Gastrocnemius medialis (tissue), 4 donors: ENCODE results near the gene SERTAD3. TPM values are rescaled to one million over a fixed set of nuclear protein-coding genes. Genes with fewer than 3 reads are reported as not detected.

ENCODE experiments used
- ATAC-seq, 2 donors: fragments of 150-250 bp; one replicate each; pipeline ENCODE4 v1.9.1; 2016
- DNase-seq, 2 donors: peaks; one replicate each; pipeline ENCODE4 v3.0.0-alpha.2; 2019
- H3K27ac ChIP-seq, 4 donors: fragments of 200-600 bp; sonication (generic); 1 replicate in 1 of 4; 2 replicates in 3 of 4; pipeline ENCODE4 v1.5.1; 2016 to 2018; ENCODE audit warnings: mild to moderate bottlenecking in 2 of 4, moderate library complexity in 1 of 4
- H3K27me3 ChIP-seq, 3 donors: fragments of 200-600 bp; sonication (generic) in 2 of 3; 1 replicate in 1 of 3; 2 replicates in 2 of 3; pipeline versions ENCODE4 v1.5.1 to v1.6.0; 2016 to 2019; ENCODE audit warnings: mild to moderate bottlenecking in 1 of 3, moderate library complexity in 1 of 3
- H3K36me3 ChIP-seq, 2 donors: fragments of 200-600 bp; sonication (generic) in 1 of 2; one replicate each; pipeline ENCODE4 v1.5.1; 2017 to 2018
- H3K4me1 ChIP-seq, 2 donors: fragments of 200-600 bp; sonication (generic) in 1 of 2; one replicate each; pipeline ENCODE4 v1.5.1; 2016 to 2017; ENCODE audit warnings: mild to moderate bottlenecking in 2 of 2
- H3K4me3 ChIP-seq, 4 donors: fragments of 200-600 bp; sonication (generic) in 3 of 4; 1 replicate in 1 of 4; 2 replicates in 3 of 4; pipeline ENCODE4 v1.5.1; 2016 to 2019; ENCODE audit warnings: mild to moderate bottlenecking in 2 of 4
- H3K9me3 ChIP-seq, 3 donors: fragments of 200-600 bp; sonication (generic) in 2 of 3; 1 replicate in 1 of 3; 2 replicates in 2 of 3; pipeline ENCODE4 v1.5.1; 2016 to 2019
- POLR2A ChIP-seq, 2 donors: fragments of 450-650 bp; IDR thresholded peaks; one replicate each; pipeline ENCODE4 v1.6.1; 2017; ENCODE audit warnings: antibody characterized with exemption in 2 of 2, mild to moderate bottlenecking in 2 of 2, moderate library complexity in 2 of 2
- in situ Hi-C, 4 donors: fragments of 200-750 bp; cut with MboI; loops; one replicate each; pipeline versions ENCODE4 v1.15.0 to v1.8.0; 2017; ENCODE audit warnings: low sequenced_read_pairs in 4 of 4
- intact Hi-C: fragments of 100-400 bp; cut with DNase I; formaldehyde crosslinking; loops from one replicate; pipeline ENCODE4 v1.15.1; 2023; ENCODE audit warnings: low total_unique reads
- total RNA-seq, 4 donors: library from RNA; depleted of rRNA; stranded (reverse); fragments of >200 nt; gene quantifications; one replicate each; pipeline versions ENCODE4 v1.1.0 to v1.2.3, GENCODE V29; 2016
- TF ChIP-seq, protein P1 (sequence below), 5 experiments: fragments of 450-650 bp in 3 of 5; fragments of 200-600 bp in 2 of 5; sonication (generic) in 2 of 5; IDR thresholded peaks in 4 of 5; conservative IDR thresholded peaks in 1 of 5; 1 replicate in 4 of 5; 2 replicates in 1 of 5; pipeline ENCODE4 v1.5.1; 2016 to 2019; ENCODE audit warnings: antibody characterized with exemption in 5 of 5, mild to moderate bottlenecking in 3 of 5, moderate library complexity in 3 of 5

Gene SERTAD3
- total RNA-seq, 4 donors from 2014 or later = 12.7 to 24.4 (median 18.1) TPM

- Histone ChIP-seq H3K4me1 (no peaks in the 10 kb centered on the region), H3K27ac (no peak overlapping the region), H3K36me3 (peaks cover 0 to 36% of the 10 kb centered on the region in 2 donors), H3K9me3 (no peaks in the 10 kb centered on the region), H3K4me3 (no peak overlapping the region), H3K27me3 (no peaks in the 10 kb centered on the region)
- no peak for DNase-seq
- intact Hi-C loops = no loop called here
- TF ChIP-seq, protein P1, sequence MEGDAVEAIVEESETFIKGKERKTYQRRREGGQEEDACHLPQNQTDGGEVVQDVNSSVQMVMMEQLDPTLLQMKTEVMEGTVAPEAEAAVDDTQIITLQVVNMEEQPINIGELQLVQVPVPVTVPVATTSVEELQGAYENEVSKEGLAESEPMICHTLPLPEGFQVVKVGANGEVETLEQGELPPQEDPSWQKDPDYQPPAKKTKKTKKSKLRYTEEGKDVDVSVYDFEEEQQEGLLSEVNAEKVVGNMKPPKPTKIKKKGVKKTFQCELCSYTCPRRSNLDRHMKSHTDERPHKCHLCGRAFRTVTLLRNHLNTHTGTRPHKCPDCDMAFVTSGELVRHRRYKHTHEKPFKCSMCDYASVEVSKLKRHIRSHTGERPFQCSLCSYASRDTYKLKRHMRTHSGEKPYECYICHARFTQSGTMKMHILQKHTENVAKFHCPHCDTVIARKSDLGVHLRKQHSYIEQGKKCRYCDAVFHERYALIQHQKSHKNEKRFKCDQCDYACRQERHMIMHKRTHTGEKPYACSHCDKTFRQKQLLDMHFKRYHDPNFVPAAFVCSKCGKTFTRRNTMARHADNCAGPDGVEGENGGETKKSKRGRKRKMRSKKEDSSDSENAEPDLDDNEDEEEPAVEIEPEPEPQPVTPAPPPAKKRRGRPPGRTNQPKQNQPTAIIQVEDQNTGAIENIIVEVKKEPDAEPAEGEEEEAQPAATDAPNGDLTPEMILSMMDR (IDR thresholded peaks at IDR 0.05 in 4 of 5, conservative IDR thresholded peaks at IDR 0.05 in 1 of 5) = no peak
- no peak for TF ChIP-seq POLR2A (IDR thresholded peaks at IDR 0.05)
- in situ Hi-C loops = no loop called here
- no peak for ATAC-seq
Measured at GRCh38 chr19:40453151-40453735, 9.1 kb upstream of the SERTAD3 start.

DNA sequence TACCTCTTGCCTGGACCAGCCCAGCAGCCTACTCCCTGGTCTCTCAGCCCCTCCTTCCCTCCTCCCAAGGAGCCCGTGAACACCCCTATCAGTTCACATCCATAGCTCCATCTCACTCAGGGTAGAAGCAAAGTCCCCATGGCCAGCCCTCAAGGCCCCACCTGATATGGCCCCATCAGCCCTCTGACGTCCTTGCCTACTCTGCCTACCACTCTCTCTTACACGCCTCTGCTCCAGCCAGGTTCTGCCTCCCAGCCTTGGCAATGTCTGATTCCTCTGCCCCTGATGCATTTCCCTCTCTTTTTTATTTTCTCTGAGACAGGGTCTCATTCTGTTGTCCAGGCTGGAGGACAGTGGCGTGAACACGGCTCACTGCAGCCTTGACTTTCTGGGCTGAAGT, 7.9 kb upstream of the SERTAD3 start:
- ATAC-seq = no peak
- in situ Hi-C loops = no loop called here

DNA sequence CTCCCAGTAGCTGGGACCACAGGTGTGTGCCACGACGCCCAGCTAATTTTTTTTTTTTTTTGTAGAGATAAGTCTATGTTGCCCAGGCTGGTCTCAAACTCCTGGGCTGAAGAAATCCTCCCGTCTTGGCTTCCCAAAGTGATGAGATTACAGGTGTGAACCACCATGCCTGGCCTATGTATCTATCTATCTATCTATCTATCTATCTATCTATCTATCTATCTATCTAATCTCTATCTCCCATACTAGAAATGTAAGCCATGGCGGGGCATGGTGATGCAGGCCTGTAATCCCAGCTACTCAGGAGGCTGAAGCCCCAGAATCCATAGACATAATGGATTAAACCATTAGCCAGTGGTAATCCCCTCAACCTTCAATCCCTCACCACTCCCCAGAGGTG, 6.5 kb upstream of the SERTAD3 start:
- H3K36me3 ChIP-seq = peaks cover 0 to 33% of the 10 kb centered on the region in 2 donors
- in situ Hi-C loops = no loop called here
- no peak overlapping the region for H3K4me3 ChIP-seq
- TF ChIP-seq, protein P1 (IDR thresholded peaks at IDR 0.05 in 4 of 5, conservative IDR thresholded peaks at IDR 0.05 in 1 of 5) = no peak
- TF ChIP-seq POLR2A (IDR thresholded peaks at IDR 0.05) = no peak
- ATAC-seq = no peak
- no peaks in the 10 kb centered on the region for H3K9me3 ChIP-seq
- intact Hi-C loops = no loop called here
- no peak overlapping the region for H3K27ac ChIP-seq
- no peaks in the 10 kb centered on the region for H3K27me3 ChIP-seq
- no peaks in the 10 kb centered on the region for H3K4me1 ChIP-seq
- DNase-seq = no peak

More for the DNA sequence above, 7.9 kb upstream of the SERTAD3 start:
- intact Hi-C loops = no loop called here
- Histone ChIP-seq H3K4me3 (no peak overlapping the region), H3K27me3 (no peaks in the 10 kb centered on the region), H3K27ac (no peak overlapping the region), H3K4me1 (no peaks in the 10 kb centered on the region), H3K36me3 (peaks cover 0 to 33% of the 10 kb centered on the region in 2 donors), H3K9me3 (no peaks in the 10 kb centered on the region)
- no peak for DNase-seq
- TF ChIP-seq, protein P1 (IDR thresholded peaks at IDR 0.05 in 4 of 5, conservative IDR thresholded peaks at IDR 0.05 in 1 of 5) = no peak
- TF ChIP-seq POLR2A (IDR thresholded peaks at IDR 0.05) = no peak

GRCh38 chr19:40449506-40449905, 5.4 kb upstream of the SERTAD3 start:
- no peak overlapping the region for H3K4me3 ChIP-seq
- no peak overlapping the region for H3K27ac ChIP-seq
- H3K27me3 ChIP-seq = no peaks in the 10 kb centered on the region
- H3K4me1 ChIP-seq = peaks cover 0 to 4% of the 10 kb centered on the region in 2 donors
- peaks cover 0 to 22% of the 10 kb centered on the region in 2 donors for H3K36me3 ChIP-seq
- intact Hi-C loops = loop anchor here (10.0 kb wide), 1 partner anchor 265 kb away; the partner anchor contains the start of genes COQ8B and ITPKC
- DNase-seq = no peak
- TF ChIP-seq, protein P1 (IDR thresholded peaks at IDR 0.05 in 4 of 5, conservative IDR thresholded peaks at IDR 0.05 in 1 of 5) = no peak
- no peak for TF ChIP-seq POLR2A (IDR thresholded peaks at IDR 0.05)
- H3K9me3 ChIP-seq = no peaks in the 10 kb centered on the region
- in situ Hi-C loops = no loop called here
- ATAC-seq = no peak
